ENCODE data around the gene TP53.

Gene TP53

DNA sequence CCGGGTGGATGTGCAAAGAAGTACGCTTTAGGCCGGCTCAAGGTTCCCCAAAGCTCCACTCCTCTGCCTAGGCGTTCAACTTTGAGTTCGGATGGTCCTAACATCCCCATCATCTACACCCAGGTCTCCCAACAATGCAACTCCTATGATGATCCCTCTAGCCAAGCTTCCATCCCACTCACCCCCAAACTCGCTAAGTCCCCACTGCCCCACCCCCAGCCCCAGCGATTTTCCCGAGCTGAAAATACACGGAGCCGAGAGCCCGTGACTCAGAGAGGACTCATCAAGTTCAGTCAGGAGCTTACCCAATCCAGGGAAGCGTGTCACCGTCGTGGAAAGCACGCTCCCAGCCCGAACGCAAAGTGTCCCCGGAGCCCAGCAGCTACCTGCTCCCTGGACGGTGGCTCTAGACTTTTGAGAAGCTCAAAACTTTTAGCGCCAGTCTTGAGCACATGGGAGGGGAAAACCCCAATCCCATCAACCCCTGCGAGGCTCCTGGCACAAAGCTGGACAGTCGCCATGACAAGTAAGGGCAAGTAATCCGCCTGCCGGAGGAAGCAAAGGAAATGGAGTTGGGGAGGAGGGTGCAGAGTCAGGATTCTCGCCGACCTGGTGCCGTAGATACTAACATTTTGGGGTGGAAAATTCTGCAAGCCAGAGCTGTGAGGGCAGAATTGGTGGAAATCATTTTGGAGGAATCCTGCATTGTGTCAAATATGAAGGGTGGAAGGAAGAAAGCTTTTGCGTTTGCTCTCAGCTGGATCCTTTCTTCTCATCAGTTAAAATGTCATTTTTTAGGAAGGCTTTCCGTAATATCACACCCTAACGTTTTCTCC is at the start of gene TP53:
TP53 (minus strand) TSS at position 419 of the 836 bp plus-strand sequence. CDS start 10,896 bp downstream, outside the sequence.
- peak; percentile 92 for DNase-seq

DNA sequence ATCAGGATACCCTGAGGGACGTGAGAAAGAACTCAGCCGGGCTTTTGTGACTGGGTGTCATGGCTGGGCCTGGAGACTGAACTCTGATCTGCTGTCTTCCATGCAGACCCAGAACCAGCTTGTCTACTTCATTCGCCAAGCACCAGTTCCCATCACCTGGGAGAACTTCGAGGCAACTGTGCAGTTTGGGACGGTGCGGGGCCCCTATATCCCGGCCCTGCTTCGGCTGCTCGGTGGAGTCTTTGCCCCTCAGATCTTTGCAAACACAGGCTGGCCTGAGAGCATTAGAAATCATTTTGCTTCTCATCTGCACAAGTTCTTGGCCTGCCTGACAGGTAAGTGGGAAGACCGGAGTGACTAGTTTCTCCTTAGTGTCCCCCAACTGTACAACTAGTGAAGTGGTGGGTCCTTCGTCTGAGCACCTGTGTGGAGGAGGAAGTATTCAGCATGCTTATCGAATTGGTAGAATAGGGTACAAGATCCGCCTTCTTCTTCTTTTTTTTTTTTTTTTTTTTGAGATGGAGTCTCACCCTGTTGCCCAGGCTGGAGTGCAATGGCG is 45.8 kb upstream of the TP53 start:
- no peak for DNase-seq

DNA sequence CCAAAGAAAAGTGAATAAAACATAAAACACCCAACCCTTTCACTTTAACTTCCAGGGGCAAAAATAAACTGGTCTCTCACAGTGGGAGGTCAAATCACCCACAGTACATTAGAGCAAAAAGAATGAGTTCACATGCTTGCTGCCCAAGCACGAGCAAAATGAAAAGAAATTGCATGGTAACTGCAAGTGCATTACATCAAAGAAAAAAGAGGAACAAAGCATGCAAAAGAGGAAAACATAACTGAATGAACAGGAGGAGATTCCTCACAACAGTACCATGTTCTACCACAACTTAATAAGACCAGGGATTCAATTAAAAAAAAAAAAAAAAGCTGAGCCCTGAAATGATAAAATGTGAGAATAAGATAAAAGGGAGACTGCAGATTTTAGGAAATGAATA is 42.5 kb upstream of the TP53 start:
- DNase-seq, result no peak

DNA sequence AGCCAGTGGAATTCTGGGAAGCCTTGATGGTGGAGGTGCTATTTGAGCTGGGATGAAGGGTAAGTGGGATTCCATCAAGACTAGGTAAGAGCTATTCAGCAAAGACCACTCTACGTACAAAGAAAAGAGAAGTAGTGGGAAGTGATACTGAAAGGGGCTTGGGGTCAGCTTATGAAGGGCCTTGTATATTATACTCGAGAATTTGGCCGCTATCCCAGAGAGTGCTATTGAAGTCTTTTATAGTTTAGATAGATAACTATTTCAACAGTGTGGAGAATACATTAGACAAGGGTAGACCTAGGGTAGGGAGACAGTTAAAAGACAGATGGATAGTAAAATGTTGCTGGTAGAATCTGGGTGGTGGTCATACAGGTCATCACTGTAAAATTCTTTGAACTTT is 40.6 kb upstream of the TP53 start:
- DNase-seq, result no peak

DNA sequence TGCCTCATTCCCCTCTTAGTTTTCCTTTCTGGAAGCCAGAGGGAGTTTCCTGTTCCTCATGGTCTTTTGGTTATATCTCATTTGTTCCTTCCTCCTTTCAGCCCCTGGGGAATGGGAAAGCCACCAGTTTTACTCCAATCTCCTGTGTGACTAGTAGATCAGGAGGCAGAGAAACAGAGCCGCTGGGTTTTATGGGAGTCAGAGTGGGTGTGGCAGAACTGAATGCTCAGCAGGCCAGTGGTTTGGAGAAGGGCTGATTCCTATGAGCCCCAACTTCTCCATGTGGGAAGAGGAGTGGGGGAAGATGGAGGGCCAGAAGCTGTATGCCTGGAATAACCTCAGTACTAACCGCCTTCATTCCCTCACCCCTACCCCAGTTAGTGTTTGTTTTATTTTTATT is 34.3 kb upstream of the TP53 start:
- DNase-seq, result no peak

DNA sequence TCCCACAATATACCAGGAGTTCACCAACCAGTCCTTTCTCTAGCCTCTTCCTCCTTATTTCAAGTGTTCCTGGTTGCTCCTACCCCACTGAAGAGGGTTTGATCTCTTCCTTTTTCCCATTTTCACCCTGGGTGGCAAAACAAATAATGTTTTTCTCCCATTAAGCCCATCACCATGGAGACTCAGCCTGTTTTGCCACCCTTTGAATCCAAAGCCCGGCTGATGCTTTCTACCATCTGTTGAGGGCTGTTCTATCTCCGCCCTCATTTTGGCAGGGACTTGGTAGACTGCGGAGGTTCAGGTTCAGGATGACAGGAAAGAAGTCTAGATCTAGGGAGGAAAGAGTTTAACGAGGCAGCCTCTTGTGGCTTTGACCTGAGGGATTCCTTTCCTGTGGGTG is 32.8 kb upstream of the TP53 start:
- no peak for DNase-seq

DNA sequence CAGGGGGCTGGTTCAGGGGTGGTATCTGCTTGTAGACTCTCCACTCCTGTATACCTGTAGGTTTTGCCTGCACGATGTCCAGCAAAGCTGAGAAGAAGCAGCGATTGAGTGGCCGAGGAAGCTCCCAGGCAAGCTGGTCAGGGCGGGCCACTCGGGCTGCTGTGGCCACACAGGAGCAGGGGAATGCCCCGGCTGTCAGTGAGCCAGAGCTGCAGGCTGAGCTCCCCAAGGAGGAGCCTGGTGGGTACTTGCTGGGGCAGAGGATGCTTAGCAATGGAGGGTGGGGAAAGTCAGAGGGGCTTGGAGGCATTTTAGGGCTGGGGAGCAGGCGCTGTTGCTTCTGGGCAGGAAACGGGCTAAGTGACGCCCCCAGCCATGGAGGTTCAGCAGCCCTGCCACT is 32.4 kb upstream of the TP53 start:
- DNase-seq, result no peak

DNA sequence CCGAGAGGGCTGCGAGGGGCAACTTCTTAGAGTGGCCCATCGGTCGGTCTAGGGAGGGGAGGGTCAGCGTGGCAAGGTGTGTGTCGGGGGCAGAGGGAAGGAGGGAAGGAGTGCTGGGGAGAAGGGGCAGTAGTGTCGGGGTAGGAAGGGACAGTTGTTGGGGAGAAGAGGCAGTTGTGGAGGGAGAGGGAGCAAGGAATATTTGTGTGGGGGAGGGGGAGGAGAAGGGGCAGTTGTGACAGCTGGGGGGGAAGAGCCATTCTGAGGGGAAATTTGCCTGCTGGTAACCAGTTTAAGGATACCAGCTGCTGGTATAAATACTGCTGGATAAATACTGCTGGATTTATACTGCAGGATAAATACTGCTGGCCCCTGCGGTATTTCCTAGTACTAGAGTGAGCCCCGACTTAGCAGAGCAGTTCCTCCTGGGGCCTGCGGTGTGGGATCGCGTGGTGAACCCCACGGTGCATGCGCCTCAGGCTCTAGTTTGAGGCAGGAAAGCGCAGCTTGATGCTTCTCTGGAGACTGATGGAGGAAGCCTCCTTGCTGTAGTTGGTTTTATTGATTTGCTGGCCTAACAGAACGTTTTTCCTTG is 30.6 kb upstream of the TP53 start:
- peak; percentile 16 for DNase-seq

DNA sequence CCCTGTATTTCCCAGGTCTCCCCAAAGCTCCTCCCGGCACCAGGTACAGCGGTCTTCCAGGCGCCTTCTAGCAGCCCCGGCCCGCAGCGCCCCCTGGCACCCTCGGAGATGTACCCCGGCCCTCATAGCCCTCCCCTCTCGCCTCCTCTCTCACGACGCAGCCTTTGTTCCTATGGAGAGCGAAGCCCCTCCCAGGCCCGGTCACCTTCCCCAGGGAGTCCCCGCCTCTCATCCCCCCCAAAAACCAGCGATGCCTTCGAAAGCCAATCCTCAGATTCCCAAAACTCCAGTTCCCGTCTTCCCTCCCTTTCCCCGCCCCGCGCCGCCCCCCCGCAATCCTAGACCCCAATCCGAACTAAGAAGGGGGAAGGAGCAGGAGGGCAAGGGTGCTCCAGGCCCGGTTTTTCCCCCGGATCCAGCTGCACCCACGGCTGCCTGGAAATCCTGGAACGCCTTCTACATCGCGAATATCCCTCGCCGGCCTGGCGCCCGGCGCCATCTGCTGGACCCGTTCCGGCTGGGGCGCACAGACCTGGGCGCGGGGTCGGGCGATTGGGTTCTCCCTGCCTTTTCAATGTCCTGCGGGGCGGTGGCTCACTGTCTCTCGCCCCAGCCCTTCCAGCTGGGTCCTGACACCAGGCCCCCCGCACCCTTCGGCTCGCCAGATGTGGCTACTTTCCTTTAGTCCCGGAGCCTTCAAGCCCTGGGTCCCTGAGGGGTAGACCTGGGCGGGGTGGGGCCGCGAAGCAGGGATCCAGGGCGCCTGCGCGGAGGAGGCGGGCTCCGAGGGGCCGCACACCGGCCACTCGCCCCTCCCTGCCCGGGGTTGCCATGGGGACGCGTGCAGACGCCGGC is 29.8 kb upstream of the TP53 start, which contains the start of gene DNAH2:
DNAH2 (plus strand) TSS at position 844 of the 855 bp plus-strand sequence. CDS start 1,991 bp downstream, outside the sequence.
- DNase-seq, result peak; percentile 16

DNA sequence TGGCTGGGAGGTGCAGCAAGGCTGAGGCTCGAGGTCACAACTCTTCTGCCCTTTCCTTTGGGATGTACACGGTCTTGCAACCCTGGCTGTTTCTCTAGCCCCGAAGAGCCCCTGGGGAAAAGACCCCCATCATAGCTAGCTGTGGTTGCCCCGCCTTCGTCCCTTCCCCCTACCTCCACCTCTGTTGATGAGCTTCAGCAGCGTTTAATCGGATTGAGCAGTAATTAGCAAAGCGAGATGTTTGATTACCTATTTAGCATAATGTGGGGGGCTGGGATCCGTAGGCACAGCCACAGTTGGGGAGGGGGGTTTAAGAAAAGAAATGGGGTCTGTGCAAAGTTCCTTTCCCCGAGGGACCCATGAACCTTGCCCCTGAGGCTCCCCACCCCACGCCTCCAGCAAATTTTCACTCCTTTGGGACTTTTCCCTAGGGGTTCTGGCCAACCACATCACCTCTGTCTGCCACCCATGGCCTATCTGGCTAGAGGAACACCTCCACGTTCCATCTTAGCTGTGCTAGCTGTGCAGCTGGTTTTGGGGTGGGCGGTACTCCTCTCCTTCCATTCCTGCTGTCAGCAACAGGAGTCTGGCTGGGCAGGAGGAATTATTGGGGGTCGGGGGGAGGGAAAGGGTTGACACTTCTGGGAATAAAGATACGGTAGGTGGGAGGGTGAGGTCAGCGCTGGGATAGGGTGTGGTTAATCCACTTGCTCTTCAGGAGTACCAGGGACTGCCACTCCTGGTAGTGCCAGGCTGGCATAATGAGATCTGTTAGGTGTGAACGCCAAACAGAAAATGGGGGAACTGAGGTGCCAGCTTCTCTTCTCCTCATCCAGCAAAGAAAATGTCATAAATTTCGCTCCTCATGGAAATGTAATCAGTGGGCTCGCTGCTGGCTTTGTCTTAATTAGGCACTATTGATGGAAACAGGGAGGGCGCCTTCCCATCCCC is 28.9 kb upstream of the TP53 start:
- DNase-seq, result no peak

DNA sequence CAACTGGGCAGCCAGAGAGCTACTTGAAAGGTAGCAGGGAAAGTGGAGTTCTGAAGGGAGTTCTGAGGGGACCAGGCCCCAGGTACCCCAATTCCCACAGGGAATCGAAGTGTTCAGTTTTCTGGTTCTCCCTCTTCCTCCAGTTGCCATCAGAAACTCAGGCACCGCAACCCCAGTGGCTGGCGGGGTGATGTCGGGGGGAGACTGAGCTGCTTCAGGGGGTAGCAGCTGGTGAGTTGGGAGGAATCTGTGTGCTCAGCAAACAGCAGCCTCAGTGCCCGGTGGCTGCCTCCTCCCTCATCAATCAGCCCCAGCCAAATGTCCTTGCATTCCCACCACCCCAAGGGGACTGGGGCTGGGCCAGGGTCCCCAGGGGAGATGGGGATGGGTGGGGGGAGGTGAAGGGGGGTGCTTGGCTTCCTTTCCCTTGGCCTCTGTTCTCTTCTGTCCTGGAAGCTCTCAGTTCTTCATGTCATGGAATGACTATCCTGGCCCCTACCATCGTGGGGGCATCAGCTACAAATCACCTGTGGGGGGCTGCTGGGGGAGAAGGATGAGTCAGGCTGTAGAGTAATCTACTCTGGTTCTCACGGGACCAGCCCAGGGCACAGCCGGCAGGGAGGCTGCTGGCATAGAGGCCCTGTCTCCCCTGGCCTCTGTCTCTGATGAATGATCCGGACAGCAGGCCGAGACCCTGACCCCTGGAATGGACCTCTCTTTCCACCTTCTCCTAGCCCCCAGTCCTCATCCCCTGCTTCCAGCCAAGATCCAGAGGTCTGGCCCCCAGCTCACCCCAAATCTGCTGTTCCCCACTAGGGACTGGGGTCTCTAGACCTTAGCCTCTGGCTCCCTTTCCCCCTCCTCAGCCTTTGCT is 27.7 kb upstream of the TP53 start:
- no peak for DNase-seq

DNA sequence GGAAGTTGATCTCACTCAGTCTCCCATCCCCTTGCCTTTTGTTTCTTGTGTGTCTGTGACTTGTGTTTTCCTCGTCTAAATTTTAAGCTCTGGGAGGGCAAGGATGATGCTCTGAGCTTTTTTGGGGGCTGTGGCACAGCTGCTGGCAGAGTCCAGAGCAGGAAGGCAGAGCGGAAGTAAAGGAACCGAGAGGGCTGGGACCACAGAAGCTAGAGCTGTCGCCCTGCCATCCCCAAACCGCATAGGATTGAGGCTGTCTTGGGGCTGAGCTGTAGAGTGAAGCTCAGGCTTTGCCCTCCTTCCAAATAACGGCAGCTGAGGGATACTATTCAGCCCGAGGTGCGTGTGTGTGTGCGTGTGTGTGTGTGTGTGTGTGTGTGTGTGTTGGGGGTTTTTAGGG is 26.5 kb upstream of the TP53 start:
- no peak for DNase-seq

DNA sequence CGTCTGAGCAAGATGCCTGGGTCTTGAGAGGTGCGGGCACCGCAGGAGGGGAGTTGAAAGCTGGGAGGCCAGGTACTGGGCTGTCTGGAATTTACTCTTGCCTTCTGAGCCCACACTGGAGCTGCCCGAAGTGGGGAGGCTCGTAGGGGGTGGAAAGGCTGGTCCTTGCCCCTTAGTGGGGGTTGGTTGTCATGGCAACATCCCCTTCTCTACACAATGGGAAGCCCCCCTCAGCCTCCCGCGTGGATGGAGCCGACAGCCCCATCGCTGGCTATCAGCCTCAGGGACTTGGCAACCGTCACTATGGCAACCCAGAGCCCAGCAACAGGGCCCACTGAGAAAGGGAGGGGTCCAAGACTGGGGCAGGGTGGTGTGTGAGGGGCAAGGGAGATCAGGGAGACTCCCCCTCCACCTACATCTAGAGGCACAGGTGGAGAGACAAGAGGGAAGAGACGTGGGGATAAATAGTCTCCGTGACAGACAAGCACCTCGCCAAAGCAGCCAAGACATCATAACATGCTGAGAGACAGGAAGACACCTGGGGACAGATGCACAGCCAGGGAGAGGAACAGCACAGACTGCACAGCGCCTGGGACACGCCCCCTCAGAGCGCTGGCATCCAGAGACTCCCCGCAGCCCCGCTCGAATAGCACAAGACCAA is 25.0 kb upstream of the TP53 start:
- no peak for DNase-seq

DNA sequence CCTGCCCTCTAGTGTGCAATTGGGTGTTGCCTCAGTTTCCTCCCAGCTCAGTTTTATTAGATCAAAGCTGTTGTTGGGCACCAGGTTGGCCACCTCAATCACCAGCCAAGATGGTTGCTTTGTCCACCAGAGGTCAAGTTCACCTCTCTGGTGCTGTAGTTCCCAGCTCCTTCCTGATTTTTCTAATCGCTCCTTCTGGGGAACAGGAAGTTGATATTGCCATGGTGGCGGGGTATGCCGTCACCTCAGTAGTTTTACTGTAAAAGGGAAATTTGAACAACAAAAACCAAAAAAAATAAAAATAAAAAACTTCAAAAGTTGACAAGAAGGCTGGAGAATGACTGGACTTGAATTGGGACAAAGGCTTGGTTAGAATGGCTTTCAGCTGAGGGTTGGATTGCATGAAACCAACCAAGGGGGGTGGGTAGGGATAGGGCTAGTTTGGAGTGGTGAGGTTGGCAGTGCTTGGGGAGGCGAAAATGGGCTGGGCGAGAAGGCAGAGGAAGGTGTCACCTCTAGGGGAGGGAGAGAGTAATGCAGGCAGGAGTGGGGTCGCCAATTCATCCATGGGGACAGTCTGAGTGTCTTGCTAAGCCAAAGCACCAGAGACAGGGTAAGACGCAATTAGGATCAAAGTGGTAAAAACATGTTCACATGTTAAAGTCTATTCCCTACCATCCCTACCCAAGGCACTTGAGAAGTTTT is 23.9 kb upstream of the TP53 start:
- no peak for DNase-seq

DNA sequence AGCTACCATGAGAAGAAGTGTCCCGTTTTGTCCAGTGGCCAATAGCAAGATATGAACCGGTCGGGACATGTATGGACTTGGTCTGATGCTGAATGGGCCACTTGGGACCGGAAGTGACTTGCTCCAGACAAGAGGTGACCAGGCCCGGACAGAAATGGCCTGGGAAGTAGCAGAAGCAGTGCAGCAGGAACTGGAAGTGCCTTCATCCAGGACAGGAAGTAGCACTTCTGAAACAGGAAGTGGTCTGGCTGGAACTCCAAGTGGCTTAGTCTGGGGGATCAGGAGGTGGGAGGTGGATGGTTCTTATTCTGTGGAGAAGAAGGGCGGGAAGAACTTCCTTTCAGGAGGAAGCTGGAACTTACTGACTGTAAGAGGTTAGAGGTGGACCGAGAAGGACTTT is 23.0 kb upstream of the TP53 start:
- DNase-seq, result no peak

DNA sequence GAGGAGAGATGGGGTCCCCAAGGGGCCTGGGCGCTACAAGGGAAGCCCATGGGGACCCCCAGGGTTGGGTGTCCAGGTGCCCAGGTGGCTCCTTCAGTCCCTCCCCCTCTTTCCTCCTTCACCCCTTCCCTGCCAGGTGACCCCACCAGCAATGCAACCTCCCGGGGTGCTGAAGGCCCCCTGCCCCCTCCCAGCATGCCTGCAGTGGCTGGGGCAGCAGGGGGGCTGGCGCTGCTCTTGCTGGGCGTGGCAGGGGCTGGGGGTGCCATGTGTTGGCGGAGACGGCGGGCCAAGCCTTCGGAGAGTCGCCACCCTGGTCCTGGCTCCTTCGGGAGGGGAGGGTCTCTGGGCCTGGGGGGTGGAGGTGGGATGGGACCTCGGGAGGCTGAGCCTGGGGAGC is 21.7 kb upstream of the TP53 start:
- DNase-seq, result no peak

DNA sequence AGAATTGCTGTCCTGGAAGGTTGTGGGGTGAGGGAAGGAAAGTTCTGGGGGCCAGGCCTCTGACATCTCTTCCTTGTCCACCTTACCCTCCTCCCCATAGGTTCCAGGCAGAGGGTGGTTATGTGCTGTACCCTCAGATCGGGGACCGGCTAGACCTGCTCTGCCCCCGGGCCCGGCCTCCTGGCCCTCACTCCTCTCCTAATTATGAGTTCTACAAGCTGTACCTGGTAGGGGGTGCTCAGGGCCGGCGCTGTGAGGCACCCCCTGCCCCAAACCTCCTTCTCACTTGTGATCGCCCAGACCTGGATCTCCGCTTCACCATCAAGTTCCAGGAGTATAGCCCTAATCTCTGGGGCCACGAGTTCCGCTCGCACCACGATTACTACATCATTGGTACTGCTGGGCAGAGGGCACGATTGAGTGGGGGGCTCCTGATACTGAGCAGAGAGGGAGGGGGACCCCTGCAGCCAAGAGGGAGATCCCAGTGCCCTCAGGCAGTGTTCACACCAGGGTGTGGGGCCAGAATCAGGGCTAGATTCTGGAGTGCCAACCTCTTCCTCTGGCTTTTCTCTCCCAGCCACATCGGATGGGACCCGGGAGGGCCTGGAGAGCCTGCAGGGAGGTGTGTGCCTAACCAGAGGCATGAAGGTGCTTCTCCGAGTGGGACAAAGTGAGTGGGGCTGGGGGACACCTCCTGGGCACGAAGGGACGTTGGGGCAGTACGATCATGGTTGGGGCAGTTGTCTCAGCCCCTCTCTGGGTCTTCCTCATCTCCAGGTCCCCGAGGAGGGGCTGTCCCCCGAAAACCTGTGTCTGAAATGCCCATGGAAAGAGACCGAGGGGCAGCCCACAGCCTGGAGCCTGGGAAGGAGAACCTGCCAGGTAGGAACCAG is 20.8 kb upstream of the TP53 start:
- no peak for DNase-seq

DNA sequence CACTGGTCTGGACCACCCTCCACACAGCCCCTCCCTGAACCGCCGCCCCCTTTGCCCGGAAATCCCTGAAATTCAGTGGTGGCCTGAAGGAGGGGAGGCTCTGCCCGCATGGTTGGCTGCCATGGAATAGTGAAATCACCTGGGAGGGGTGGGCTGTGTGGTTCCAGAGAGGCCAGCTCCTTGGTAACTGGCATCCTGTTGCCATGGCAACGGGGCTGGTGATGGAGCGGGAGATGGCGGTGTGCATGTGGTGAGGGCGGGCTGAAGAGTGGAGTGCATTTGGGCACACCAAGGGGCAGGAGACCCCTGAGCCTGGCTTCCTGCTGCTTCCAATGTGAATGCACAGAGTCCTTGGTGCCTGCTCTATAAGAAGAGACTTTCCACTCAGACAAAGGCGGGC is 20.2 kb upstream of the TP53 start:
- DNase-seq, result no peak
